Mucosa of descending colon (tissue), 3 donors: ENCODE data around the gene FAM117B. TPM values are rescaled to one million over a fixed set of nuclear protein-coding genes. Genes with fewer than 3 reads are reported as not detected.
A peak's percentile ranks its signal among the peaks of the same experiment; 100 is the strongest.
"Not testable (repeated sequence)": the region's sequence is repeated elsewhere in the genome, so short reads cannot be mapped to it uniquely, and the experiment has no call there.

Experiments
- ATAC-seq: fragments of 200-7000 bp; cut with Tn5 transposase; one replicate; pipeline ENCODE4 v1.9.1; 2020; ENCODE audit warnings: mild to moderate bottlenecking, moderate library complexity
- DNase-seq, 3 donors: peaks; one replicate each; pipeline ENCODE4 v3.0.0-alpha.2; 2020
- H3K36me3 ChIP-seq: fragments of 200-600 bp; one replicate; pipeline ENCODE4 v1.8.0; 2021; ENCODE audit warnings: low read depth, mild to moderate bottlenecking
- H3K4me1 ChIP-seq: fragments of 200-600 bp; one replicate; pipeline ENCODE4 v1.8.0; 2021; ENCODE audit warnings: low read depth, mild to moderate bottlenecking
- H3K4me3 ChIP-seq: fragments of 200-600 bp; one replicate; pipeline ENCODE4 v1.8.0; 2021; ENCODE audit warnings: mild to moderate bottlenecking
- H3K9me3 ChIP-seq: fragments of 200-600 bp; one replicate; pipeline ENCODE4 v1.8.0; 2021; ENCODE audit warnings: mild to moderate bottlenecking
- CTCF ChIP-seq: fragments of 200-600 bp; IDR thresholded peaks from one replicate; pipeline ENCODE4 v1.8.0; 2022; ENCODE audit warnings: antibody characterized with exemption, mild to moderate bottlenecking
- intact Hi-C, 2 donors: fragments of 100-400 bp; cut with DNase I in 1 of 2; cut with micrococcal nuclease in 1 of 2; formaldehyde crosslinking; loops; one replicate each; pipeline versions ENCODE4 v1.11.0 to v1.11.1; 2022; cut with DNase I, micrococcal nuclease
- total RNA-seq, 3 donors: library from RNA; stranded (reverse); fragmentation: NEBNext Ultra II Directional in 2 of 3; extraction: Animal tissue kit (Norgen Biotek cat#: 25700) in 2 of 3; gene quantifications; one replicate each; pipeline versions ENCODE4 v1.2.1 to v1.2.4, GENCODE V29; 2021 to 2023
- donor health status: DM: no; HTN: no; CAD: no; lungs with moderate emphysema.
- donor health status: DM: no; HTN: no; CAD: no.
- donor health status: DM: no; HTN: yes; CAD: no.

Gene FAM117B
- total RNA-seq, 3 donors from 2014 or later, result 11.5 to 21.7 (median 15.4) TPM

- no peak for ATAC-seq
These were observed 145.8 kb downstream of the FAM117B start for GRCh38 chr2:202780514-202781021.

GRCh38 chr2:202782940-202783558 is 148.3 kb downstream of the FAM117B start:
- DNase-seq (no peak), ATAC-seq (no peak)
- H3K36me3 ChIP-seq, result no peaks in the 10 kb centered on the region
- H3K9me3 ChIP-seq, result no peaks in the 10 kb centered on the region
- H3K4me1 ChIP-seq, result no peaks in the 10 kb centered on the region
- no peak overlapping the region for H3K4me3 ChIP-seq
- intact Hi-C loops, result no loop called here
- TF ChIP-seq CTCF, result no peak

More at GRCh38 chr2:202780514-202781021, 145.8 kb downstream of the FAM117B start:
- Histone ChIP-seq H3K4me1 (no peaks in the 10 kb centered on the region), H3K9me3 (no peaks in the 10 kb centered on the region), H3K36me3 (no peaks in the 10 kb centered on the region), H3K4me3 (no peak overlapping the region)
- intact Hi-C loops, result no loop called here
- DNase-seq, result no peak
- TF ChIP-seq CTCF, result no peak

- H3K36me3 ChIP-seq, result no peaks in the 10 kb centered on the region
- intact Hi-C loops, result no loop called here
- DNase-seq (no peak), ATAC-seq (no peak)
- H3K4me1 ChIP-seq, result no peaks in the 10 kb centered on the region
- no peaks in the 10 kb centered on the region for H3K9me3 ChIP-seq
- TF ChIP-seq CTCF, result no peak
- no peak overlapping the region for H3K4me3 ChIP-seq
These were observed 152.1 kb downstream of the FAM117B start for GRCh38 chr2:202786842-202787241.

- Histone ChIP-seq H3K9me3 (no peaks in the 10 kb centered on the region), H3K4me1 (no peaks in the 10 kb centered on the region), H3K36me3 (no peaks in the 10 kb centered on the region), H3K4me3 (no peak overlapping the region)
- ATAC-seq, result no peak
- intact Hi-C loops, result no loop called here
- TF ChIP-seq CTCF, result no peak
- no peak for DNase-seq
These were observed 155.9 kb downstream of the FAM117B start for GRCh38 chr2:202790676-202791075.

GRCh38 chr2:202797944-202798343 is 163.2 kb downstream of the FAM117B start:
- H3K36me3 ChIP-seq, result no peaks in the 10 kb centered on the region
- no peak overlapping the region for H3K4me3 ChIP-seq
- no peaks in the 10 kb centered on the region for H3K4me1 ChIP-seq
- ATAC-seq (no peak), DNase-seq (no peak)
- intact Hi-C loops, result no loop called here
- no peak for TF ChIP-seq CTCF
- no peaks in the 10 kb centered on the region for H3K9me3 ChIP-seq

- H3K36me3 ChIP-seq, H3K4me1 ChIP-seq, H3K9me3 ChIP-seq, intact Hi-C loops, DNase-seq, H3K4me3 ChIP-seq: not testable (repeated sequence)
- peak; percentile 34 for ATAC-seq
These were observed 171.1 kb downstream of the FAM117B start for GRCh38 chr2:202805911-202806310.

GRCh38 chr2:202807431-202808138 is 172.8 kb downstream of the FAM117B start:
- peak; percentile 79 for ATAC-seq
- H3K4me1 ChIP-seq, H3K9me3 ChIP-seq, H3K4me3 ChIP-seq, intact Hi-C loops, H3K36me3 ChIP-seq: not testable (repeated sequence)
- peak; percentile 52 to 54 (median 52) for DNase-seq
